ENCODE measurements around the gene MRPL28.
"Not testable (repeated sequence)": the region's sequence is repeated elsewhere in the genome, so short reads cannot be mapped to it uniquely, and the experiment has no call there.

The MRPL28 gene

GRCh38 chr16:359067-359763 is 11.1 kb downstream of the MRPL28 start:
- no peak for DNase-seq

DNA sequence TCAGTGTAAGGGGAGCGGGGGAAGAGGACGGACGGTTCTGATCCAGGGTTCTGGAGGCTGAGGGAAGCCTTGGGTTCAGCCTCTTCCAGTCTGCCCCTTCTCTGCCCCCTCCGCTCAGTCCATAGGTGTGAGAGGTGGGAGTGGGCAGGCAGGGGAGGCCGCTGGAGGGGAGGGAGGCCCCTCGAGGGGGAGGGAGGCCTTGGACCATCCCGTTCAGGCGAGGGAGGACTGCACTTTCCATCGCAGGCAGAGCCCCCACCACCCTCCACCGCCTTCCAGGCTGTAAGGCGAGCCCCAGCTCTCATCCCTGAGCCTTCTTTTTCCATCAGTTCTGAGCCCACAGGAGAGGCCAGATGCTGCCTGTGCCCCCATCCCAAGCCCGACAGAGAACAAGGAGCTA is 13.6 kb downstream of the MRPL28 start:
- DNase-seq: no peak

- peak in 1 of 4 experiments; percentile 38 for DNase-seq
Measured at GRCh38 chr16:354971-355461, 15.3 kb downstream of the MRPL28 start.

GRCh38 chr16:354291-354881 is 16.0 kb downstream of the MRPL28 start:
- DNase-seq: no peak

DNA sequence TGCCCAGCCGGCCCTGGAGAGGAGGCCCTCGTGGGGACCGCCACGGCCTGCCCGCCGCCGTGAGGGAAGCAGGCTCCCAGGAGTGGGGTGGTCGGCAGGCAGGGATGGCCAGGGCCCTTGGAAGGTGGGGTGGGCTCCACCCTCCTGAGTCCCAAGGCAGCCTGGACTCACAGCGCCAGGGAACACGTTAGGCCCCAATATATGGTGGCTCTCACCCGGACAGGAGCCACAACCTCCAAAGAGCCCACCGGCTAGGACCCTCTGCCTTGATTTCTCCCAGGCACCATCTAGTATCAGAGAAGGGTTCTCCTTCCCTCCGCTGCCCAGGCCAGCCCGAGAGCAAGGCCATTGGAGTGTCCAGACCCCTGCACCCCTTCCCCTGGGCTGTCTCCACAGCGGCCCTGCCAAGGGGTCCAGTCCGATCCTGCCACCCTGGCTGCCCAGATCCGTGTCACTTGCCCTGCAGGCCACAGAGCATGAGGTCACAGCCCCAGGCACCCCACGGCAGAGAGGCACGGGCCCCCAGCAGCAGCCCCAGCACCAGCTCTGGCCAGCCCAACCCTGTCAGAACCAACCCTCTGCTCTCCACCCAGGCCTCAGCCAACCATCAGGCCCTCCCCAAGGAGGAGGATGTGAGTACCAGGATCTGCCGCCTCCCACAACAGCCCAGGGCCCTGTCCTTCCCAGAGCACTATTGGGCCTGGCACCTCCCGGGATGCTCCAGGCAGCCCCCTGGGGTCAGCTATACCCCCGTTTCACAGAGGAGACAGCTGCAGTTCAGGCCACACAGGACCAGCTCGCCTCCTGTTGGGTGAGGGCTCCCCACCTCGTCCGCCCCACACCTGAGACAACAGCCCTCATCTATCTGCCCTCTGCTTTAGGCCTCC is 16.7 kb downstream of the MRPL28 start:
- DNase-seq: no peak

DNA sequence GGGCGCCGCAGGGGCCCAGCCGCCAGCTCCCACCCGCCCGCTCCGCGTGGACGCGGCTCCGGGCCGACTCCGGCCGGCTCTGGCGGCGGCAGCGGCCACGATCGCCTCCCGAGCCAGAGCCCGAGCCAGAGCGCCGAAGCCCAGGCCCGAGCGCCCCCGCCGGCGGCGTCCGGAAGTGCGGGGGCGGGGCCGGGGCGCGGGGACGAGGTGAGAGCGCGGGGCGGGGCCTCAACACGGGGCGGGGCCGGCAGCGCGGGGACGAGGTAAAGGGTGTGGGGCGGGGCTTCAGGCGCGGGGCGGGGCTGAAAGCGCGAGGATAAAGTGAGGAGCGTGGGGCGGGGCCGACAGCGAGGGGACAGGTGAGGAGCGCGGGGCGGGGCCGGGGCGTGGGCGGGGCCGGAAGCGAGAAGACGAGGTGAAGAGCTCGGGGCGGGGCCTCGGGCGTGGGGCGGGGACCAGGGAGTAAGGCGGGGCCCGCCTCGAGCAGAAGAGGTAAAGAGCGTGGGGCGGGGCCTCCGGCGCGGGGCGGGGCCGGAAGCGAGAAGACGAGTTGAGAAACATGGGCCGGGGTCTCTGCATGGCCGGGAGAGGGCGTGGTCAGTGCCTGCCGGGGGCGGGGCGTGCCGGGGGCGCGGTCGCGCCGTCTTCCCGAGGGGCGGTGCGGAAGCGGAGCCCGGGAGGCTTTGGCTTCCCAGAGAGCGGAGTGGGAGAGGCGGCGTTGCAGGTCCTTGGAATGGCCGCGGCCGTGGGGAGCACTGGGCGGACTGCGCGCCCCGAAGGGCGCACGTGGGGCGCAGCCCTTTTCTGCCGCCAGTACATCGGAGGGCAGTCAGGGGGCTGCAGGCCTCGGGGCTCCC is 17.6 kb downstream of the MRPL28 start, which contains the start of gene AXIN1:
AXIN1 (minus strand) TSS at position 177 of the 857 bp plus-strand sequence. CDS start 5,698 bp downstream, outside the sequence.
- DNase-seq: peak; percentile 99 to 100 (median 100)

DNA sequence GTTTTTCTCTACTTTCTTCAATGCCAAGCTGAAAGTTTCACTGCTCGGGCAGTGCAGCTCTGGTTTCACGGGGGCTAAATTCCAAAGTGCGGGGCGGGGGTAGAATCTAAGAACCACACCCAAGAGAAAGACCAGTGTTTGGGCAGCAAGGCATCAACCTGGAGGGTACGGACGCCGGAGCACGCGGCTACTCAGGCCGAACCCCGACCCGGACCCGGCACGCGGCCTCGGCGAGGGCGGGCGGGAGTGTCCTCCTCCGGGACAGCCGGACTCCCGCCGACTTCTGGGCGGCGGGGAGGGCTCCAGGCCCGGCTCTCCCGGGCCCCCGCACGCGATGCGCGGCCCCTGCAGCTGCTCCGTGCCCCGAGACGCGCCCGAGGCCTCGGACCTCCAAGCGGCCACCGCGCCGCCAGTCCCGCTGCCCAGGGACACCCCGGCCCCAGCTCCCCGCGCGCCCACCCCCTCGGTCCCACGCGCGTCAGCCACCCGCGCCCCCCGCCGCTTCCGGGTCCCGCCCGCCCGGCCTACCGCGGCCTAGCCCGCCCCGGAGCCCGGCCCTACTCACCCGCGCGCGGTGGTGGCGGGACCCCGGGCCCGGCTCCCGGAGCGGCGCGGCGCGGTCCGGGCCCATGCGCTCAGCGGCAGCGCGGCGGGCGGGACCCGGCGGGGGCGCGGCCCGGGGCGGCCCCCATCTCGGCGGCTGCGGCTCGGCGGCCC is 18.4 kb downstream of the MRPL28 start:
- peak in 1 of 4 experiments; percentile 49 for DNase-seq

DNA sequence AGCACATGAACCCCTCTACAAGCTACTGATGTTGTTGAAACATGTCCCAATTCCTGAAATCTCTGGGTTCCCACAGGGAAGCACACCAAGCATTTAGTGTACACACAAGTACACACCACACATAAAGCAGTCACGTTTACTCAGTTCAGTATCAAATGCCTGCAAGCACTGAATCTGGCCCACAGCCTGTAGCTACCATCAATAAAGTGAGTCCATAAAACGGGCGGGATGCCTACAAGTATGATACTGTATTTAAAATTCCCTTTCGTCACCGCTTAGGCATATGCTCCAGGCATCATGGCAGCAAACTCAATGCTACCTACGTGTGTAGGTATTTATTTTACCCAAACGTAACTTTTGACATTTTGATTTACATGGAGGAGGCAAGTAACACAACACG is 20.1 kb downstream of the MRPL28 start:
- no peak for DNase-seq

DNA sequence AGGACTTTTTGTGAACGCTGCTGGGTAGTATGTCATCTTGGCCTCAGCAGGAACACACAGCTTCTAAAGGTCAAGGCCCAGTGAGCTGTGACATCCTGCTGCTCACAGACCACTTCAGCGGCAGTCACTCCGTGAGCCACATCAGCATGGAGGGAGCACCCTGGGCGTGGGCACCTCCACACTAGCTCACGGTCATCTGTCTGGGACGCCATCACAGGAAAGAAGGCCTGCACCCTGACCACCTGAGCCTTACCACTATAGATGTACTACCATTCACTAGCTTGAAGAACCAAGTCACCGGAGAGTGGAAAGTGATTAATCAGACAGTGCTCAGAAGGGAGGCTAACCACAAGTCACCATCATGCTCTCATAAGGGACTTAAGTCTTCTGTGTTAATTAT is 21.1 kb downstream of the MRPL28 start:
- DNase-seq: no peak

- not testable (repeated sequence) for DNase-seq
Measured at GRCh38 chr16:348495-348894, 21.8 kb downstream of the MRPL28 start.

GRCh38 chr16:347203-347602 is 23.1 kb downstream of the MRPL28 start:
- DNase-seq: no peak

- no peak for DNase-seq
Measured at GRCh38 chr16:346587-346986, 23.8 kb downstream of the MRPL28 start.

GRCh38 chr16:345772-346171 is 24.6 kb downstream of the MRPL28 start:
- no peak for DNase-seq

- DNase-seq: no peak
Measured at GRCh38 chr16:342455-343213, 27.7 kb downstream of the MRPL28 start.

DNA sequence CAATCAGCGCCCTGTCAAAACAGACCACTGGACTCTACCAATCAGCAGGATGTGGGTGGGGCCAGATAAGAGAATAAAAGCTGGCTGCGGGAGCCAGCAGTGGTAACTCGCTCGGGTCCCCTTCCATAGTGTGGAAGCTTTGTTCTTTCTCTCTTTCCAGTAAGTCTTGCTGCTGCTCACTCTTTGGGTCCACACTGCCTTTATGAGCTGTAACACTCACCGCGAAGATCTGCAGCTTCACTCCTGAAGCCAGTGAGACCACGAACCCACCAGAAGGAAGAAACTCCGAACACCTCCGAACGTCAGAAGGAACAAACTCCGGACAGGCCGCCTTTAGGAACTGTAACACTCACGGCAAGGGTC is 28.4 kb downstream of the MRPL28 start:
- not testable (repeated sequence) for DNase-seq

DNA sequence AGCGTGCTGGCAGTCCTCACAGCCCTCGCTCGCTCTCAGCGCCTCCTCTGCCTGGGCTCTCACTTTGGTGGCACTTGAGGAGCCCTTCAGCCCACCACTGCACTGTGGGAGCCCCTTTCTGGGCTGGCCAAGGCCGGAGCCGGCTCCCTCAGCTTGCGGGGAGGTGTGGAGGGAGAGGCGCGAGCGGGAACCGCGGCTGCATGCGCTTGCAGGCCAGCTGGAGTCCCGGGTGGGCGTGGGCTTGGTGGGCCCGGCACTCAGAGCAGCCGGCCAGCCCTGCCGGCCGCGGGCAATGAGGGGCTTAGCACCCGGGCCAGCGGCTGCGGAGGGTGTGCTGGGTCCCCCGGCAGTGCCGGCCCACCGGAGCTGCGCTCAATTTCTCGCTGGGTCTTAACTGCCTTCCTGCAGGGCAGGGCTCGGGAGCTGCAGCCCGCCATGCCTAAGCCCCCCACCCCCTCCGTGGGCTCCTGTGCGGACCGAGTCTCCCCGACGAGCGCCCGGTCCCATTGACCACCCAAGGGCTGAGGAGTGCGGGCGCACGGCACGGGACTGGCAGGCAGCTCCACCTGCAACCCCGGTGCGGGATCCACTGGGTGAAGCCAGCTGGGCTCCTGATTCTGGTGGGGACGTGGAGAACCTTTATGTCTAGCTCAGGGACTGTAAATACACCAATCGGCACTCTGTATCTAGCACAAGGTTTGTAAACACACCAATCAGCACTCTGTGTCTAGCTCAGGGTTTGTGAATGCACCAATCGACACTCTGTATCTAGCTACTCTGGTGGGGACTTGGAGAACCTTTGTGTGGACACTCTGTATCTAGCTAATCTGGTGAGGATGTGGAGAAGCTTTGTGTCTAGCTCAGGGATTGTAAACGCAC is 29.0 kb downstream of the MRPL28 start:
- DNase-seq: not testable (repeated sequence)

- DNase-seq: no peak
Measured at GRCh38 chr16:340370-341091, 29.8 kb downstream of the MRPL28 start.

GRCh38 chr16:339680-340079 is 30.7 kb downstream of the MRPL28 start:
- DNase-seq: no peak

DNA sequence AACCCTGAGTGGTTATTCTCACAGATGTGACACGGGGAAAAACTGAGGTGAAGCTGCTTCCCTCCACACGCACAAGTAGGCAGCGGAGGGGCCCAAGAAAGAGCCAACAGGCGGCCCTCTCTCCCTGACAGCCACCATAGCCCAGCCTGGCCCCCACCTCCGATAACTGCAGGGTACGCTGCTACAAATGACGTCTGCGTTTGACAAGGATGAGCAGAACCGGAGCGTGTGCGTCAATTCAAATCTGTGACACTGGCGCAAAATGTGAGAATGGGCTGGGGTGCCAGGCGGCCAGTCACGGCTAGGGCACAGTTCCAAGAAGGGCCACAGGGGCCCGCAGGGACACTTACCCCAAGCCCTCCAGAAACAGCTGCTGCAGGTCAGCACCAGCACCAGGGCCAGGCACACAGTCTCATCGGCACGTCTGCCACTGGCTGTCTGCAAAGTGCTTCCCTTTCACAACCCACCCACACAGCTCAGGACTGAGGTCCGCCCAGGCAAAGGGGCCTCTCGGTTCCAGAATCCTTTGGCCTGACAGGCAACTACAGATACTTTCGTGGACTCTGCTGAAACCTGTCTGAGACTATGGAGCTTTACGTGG is 32.3 kb downstream of the MRPL28 start:
- no peak for DNase-seq

Data from activated naive CD4-positive, alpha-beta T cell (primary cell).